B cell (primary cell): ENCODE data around the gene SPRED2. TPM values are rescaled to one million over a fixed set of nuclear protein-coding genes. Genes with fewer than 3 reads are reported as not detected.

ENCODE experiments used
- ATAC-seq: fragments of 200-7000 bp; cut with Tn5 transposase; one replicate; pipeline ENCODE4 v1.10.0; 2021; ENCODE audit warnings: low read depth, mild to moderate bottlenecking, moderate number of reproducible peaks, moderate library complexity
- CTCF ChIA-PET: fragments of 350-600 bp; sonication (Branson Sonifier 250); formaldehyde crosslinking; loops from one replicate; lab custom pipeline; 2021; ENCODE audit warnings: antibody characterized with exemption, inconsistent platforms; lab: Charles Lee
- POLR2A ChIA-PET: fragments of 350-600 bp; sonication (Branson Sonifier 250); formaldehyde crosslinking; loops from one replicate; lab custom pipeline; 2021; ENCODE audit warnings: antibody characterized with exemption; lab: Charles Lee
- DNase-seq: peaks from one replicate; pipeline ENCODE4 v3.0.0; 2013
- H2AFZ ChIP-seq: 2 replicates; pipeline ENCODE4 v1.6.1; 2012; ENCODE audit warnings: mild to moderate bottlenecking, low read depth, low read length; ENCODE audit not compliant: insufficient read depth, poor library complexity, severe bottlenecking
- H3K27ac ChIP-seq, 2 donors: 1 replicate in 1 of 2; 2 replicates in 1 of 2; pipeline ENCODE4 v1.5.1; 2012 to 2013; ENCODE audit warnings: low read length in 2 of 2, mild to moderate bottlenecking in 2 of 2, moderate library complexity in 1 of 2
- H3K27me3 ChIP-seq, 4 experiments: fragments of 200-600 bp in 1 of 4; sonication (generic) in 1 of 4; replicated peaks in 1 of 4; 1 replicate in 2 of 4; 2 replicates in 2 of 4; pipeline versions ENCODE4 v1.6.1 to v1.7.0; 2013 to 2016; ENCODE audit warnings: low read length in 3 of 4, mild to moderate bottlenecking in 2 of 4, mixed read lengths in 1 of 4, moderate library complexity in 1 of 4; ENCODE audit not compliant: insufficient read depth in 4 of 4, control insufficient read depth in 3 of 4; ENCODE audit errors: control extremely low read depth in 1 of 4
- H3K36me3 ChIP-seq, 2 experiments: replicated peaks in 1 of 2; 1 replicate in 1 of 2; 2 replicates in 1 of 2; pipeline versions ENCODE4 v1.6.1 to v1.7.1; 2013; ENCODE audit warnings: low read length in 1 of 2; ENCODE audit not compliant: insufficient read depth in 2 of 2, control insufficient read depth in 1 of 2; ENCODE audit errors: control extremely low read depth in 1 of 2, extremely low read depth in 1 of 2
- H3K4me1 ChIP-seq, 2 donors: fragments of 200-600 bp in 1 of 2; sonication (generic) in 1 of 2; 1 replicate in 1 of 2; 2 replicates in 1 of 2; pipeline versions ENCODE4 v1.5.1 to v1.6.1; 2013 to 2017; ENCODE audit warnings: low read length in 2 of 2; ENCODE audit not compliant: control insufficient read depth in 2 of 2, insufficient read depth in 2 of 2
- H3K4me2 ChIP-seq: replicated peaks from 2 replicates; pipeline ENCODE3; 2012; ENCODE audit warnings: mild to moderate bottlenecking, low read depth, low read length; ENCODE audit not compliant: poor library complexity, severe bottlenecking
- H3K4me3 ChIP-seq, 5 experiments: fragments of 200-600 bp in 1 of 5; sonication (generic) in 1 of 5; 1 replicate in 3 of 5; 2 replicates in 2 of 5; pipeline versions ENCODE4 v1.5.1 to v1.7.0; 2011 to 2016; ENCODE audit warnings: low read length in 4 of 5, mild to moderate bottlenecking in 4 of 5, low read depth in 2 of 5, control low read depth in 1 of 5, moderate library complexity in 1 of 5; ENCODE audit not compliant: insufficient read depth in 1 of 5; ENCODE audit errors: control extremely low read depth in 1 of 5, extremely low read depth in 1 of 5
- H3K79me2 ChIP-seq: fragments of 200-600 bp; sonication (generic); one replicate; pipeline ENCODE4 v1.6.0; 2016; ENCODE audit warnings: low read length; ENCODE audit not compliant: control insufficient read depth, insufficient read depth
- H3K9ac ChIP-seq: fragments of 200-600 bp; sonication (generic); 2 replicates; pipeline ENCODE4 v1.6.1; 2017; ENCODE audit warnings: mild to moderate bottlenecking, low read length, moderate library complexity
- H3K9me3 ChIP-seq, 3 donors: one replicate each; pipeline versions ENCODE4 v1.6.1 to v1.7.1; 2013; ENCODE audit warnings: low read length in 2 of 3; ENCODE audit not compliant: control insufficient read depth in 2 of 3, insufficient read depth in 1 of 3; ENCODE audit errors: control extremely low read depth in 1 of 3
- H4K20me1 ChIP-seq: 2 replicates; pipeline ENCODE4 v1.6.0; 2012; ENCODE audit warnings: mild to moderate bottlenecking, low read length; ENCODE audit not compliant: insufficient read depth, control insufficient read depth, poor library complexity, severe bottlenecking
- H3K27ac Mint-ChIP-seq: one replicate; pipeline ENCODE4 v1.8.0; 2021; ENCODE audit warnings: mixed read lengths
- H3K27me3 Mint-ChIP-seq: one replicate; pipeline ENCODE4 v1.8.0; 2021; ENCODE audit warnings: mixed read lengths
- H3K4me1 Mint-ChIP-seq: one replicate; pipeline ENCODE4 v1.8.0; 2021; ENCODE audit warnings: mixed read lengths
- H3K4me3 Mint-ChIP-seq: one replicate; pipeline ENCODE4 v1.8.0; 2021; ENCODE audit warnings: mixed read lengths
- H3K9me3 Mint-ChIP-seq: one replicate; pipeline ENCODE4 v1.8.0; 2022; ENCODE audit warnings: mixed read lengths; ENCODE audit not compliant: insufficient read depth
- CTCF ChIP-seq: fragments of 200-600 bp; IDR thresholded peaks from one replicate; pipeline ENCODE4 v1.8.0; 2022; ENCODE audit warnings: antibody characterized with exemption, mild to moderate bottlenecking
- EZH2 ChIP-seq: IDR thresholded peaks from 2 replicates; pipeline ENCODE4 v1.6.1; 2012; ENCODE audit warnings: borderline replicate concordance, low read depth, mild to moderate bottlenecking, moderate library complexity, low read length; ENCODE audit not compliant: insufficient read depth, poor library complexity, severe bottlenecking
- WGBS: methylation state at CpG from one replicate; pipeline ENCODE4 v1.1.5; 2013; ENCODE audit warnings: missing lambda C conversion rate; ENCODE audit not compliant: insufficient coverage; 5-methylcytosine and 5-hydroxymethylcytosine counted together
- intact Hi-C: fragments of 100-400 bp; cut with micrococcal nuclease; formaldehyde crosslinking; loops from one replicate; pipeline ENCODE4 v1.10.0; 2022
- polyA plus RNA-seq: library from polyadenylated mRNA; depleted of rRNA; stranded (reverse); fragments of >200 nt; gene quantifications from 2 replicates; pipeline ENCODE4 v1.2.3, GENCODE V29; 2012
- total RNA-seq, 2 donors: library from RNA; stranded (reverse); fragments of 120-200 nt in 1 of 2; gene quantifications; 1 replicate in 1 of 2; 2 replicates in 1 of 2; pipeline versions ENCODE4 v1.2.3 to v1.2.4, GENCODE V29; 2013 to 2022

SPRED2 gene
- total and polyA plus RNA-seq, 2 donors (not counting 1 experiment from before 2014, with no cell fraction given) = 0.40 to 1.3 TPM

DNA sequence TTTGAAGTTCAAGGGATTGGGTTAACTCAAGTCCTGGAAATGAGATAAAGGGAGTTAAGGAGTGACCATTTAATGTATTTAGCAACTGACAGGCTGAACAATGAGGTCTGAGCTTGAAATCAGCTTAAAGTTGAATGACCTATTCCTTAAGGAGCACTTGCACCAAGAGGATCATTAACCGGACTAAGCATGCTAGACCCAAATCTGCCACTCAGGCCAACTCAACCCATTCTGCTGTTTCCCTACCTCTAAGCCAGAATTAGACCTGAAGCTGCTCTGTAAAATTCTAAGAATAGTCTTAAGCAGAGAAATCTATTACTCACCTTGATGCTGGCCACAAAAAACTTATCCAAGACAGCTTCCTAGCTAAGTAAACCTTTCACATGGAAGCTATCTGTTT, 59.8 kb downstream of the SPRED2 start:
- Histone ChIP-seq H3K27me3 (peaks cover 0 to 16% (median 0%) of the 10 kb centered on the region in 4 experiments), H3K4me3 (no peak overlapping the region), H3K9me3 (no peaks in the 10 kb centered on the region), H4K20me1 (no peaks in the 10 kb centered on the region), H3K4me2 (no peak overlapping the region), H3K9ac (no peak overlapping the region), H3K79me2 (no peaks in the 10 kb centered on the region), H3K27ac (no peak overlapping the region), H3K4me1 (peaks cover 14 to 15% of the 10 kb centered on the region in 2 donors), H3K36me3 (no peaks in the 10 kb centered on the region), H2AFZ (no peak overlapping the region)
- Mint-ChIP-seq H3K9me3 (no peaks in the 10 kb centered on the region), H3K27ac (no peak overlapping the region), H3K27me3 (peaks cover 15% of the 10 kb centered on the region), H3K4me1 (peaks cover 9% of the 10 kb centered on the region), H3K4me3 (no peak overlapping the region)
- WGBS = no CpG with 5 or more reads among the region's 1 CpG
- ChIA-PET CTCF (interaction anchor here (0.9 kb wide), 1 partner anchor 10 kb away, joined by 4 read pairs; no protein-coding TSS in a partner anchor), POLR2A (no interaction called here)
- no peak for TF ChIP-seq EZH2
- no peak for TF ChIP-seq CTCF
- DNase-seq (no peak), ATAC-seq (no peak)
- intact Hi-C loops = no loop called here

DNA sequence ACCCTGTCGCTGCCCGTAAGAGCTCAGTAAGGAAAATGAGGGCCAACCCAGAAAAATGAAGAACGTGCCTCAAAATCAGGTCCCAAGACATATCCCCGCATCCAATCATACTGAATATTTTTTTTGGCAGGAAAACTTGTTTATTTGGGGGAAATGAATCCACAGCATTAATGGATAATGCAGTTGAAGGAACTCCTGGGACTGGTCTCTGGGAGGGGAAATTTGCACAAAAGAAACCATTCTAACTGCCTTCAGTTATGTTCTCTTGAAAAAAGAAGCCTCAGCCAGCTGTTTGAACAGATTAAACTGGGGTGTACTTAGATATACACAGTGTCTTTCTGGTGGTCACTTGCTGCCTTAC, 61.3 kb downstream of the SPRED2 start:
- Histone ChIP-seq H3K36me3 (no peaks in the 10 kb centered on the region), H3K27me3 (peaks cover 0 to 9% (median 0%) of the 10 kb centered on the region in 4 experiments), H3K4me3 (no peak overlapping the region), H2AFZ (no peak overlapping the region), H3K9me3 (no peaks in the 10 kb centered on the region), H3K4me1 (peaks cover 14 to 15% of the 10 kb centered on the region in 2 donors), H3K27ac (no peak overlapping the region), H3K79me2 (no peaks in the 10 kb centered on the region), H4K20me1 (no peaks in the 10 kb centered on the region), H3K4me2 (no peak overlapping the region), H3K9ac (no peak overlapping the region)
- intact Hi-C loops = no loop called here
- no peak overlapping the region for H3K4me3 Mint-ChIP-seq
- POLR2A ChIA-PET = interaction anchor here (0.6 kb wide), 1 partner anchor 69 kb away, joined by 4 read pairs; no protein-coding TSS in a partner anchor
- 36% methylated on average over 2 of the region's 4 CpGs for WGBS
- peaks cover 14% of the 10 kb centered on the region for H3K4me1 Mint-ChIP-seq
- ATAC-seq = no peak
- no peak for DNase-seq
- CTCF ChIA-PET = no interaction called here
- no peaks in the 10 kb centered on the region for H3K9me3 Mint-ChIP-seq
- no peak overlapping the region for H3K27ac Mint-ChIP-seq
- TF ChIP-seq EZH2 = no peak
- no peak for TF ChIP-seq CTCF
- peaks cover 12% of the 10 kb centered on the region for H3K27me3 Mint-ChIP-seq
